HepG2 (cell line): ENCODE results near the gene ASAP2. TPM values are rescaled to one million over a fixed set of nuclear protein-coding genes. Genes with fewer than 3 reads are reported as not detected.
A peak's percentile ranks its signal among the peaks of the same experiment; 100 is the strongest.

Source experiments
- ATAC-seq: fragments of 200-7000 bp; cut with Tn5 transposase; 3 replicates; pipeline ENCODE4 v1.9.1; 2020; ENCODE audit warnings: mild to moderate bottlenecking, moderate library complexity
- BruUV-seq: library from RNA; stranded (reverse); fragments of 400-500 nt; replicated peaks from 2 replicates; lab custom pipeline; 2021; lab: Mats Ljungman, UMichigan
- CTCF ChIA-PET: fragments of 300-600 bp; formaldehyde crosslinking; extraction: SDS; loops from one replicate; lab custom pipeline; 2021; ENCODE audit warnings: low total read pairs, inconsistent platforms, low intra/inter-chr PET ratio; lab: Yijun Ruan, JAX
- POLR2A ChIA-PET: fragments of 350-600 bp; sonication (Branson Sonifier 250); formaldehyde crosslinking; loops from one replicate; lab custom pipeline; 2020; ENCODE audit warnings: antibody characterized with exemption, inconsistent platforms; lab: Yijun Ruan, JAX
- DNase-seq: peaks from one replicate; pipeline ENCODE4 v3.0.0-alpha.2; 2015; ENCODE audit warnings: low spot score
- FAIRE-seq: peaks from 3 replicates; lab custom pipeline; 2011; peaks lifted over from hg19 to GRCh38; lab: Jason Lieb, UNC
- H2AFZ ChIP-seq: one replicate; pipeline ENCODE4 v1.6.1; 2011; ENCODE audit warnings: low read length, inconsistent platforms
- H3K27ac ChIP-seq: fragments of 300-600 bp; 3 replicates; pipeline ENCODE4 v1.8.0; 2011; ENCODE audit warnings: mixed run types, mild to moderate bottlenecking, mixed read lengths, low read length, inconsistent platforms; ENCODE audit not compliant: insufficient read depth; ENCODE audit errors: extremely low read length
- H3K27me3 ChIP-seq, 2 experiments: fragments of 200-600 bp in 1 of 2; 2 replicates in 1 of 2; 3 replicates in 1 of 2; pipeline versions ENCODE4 v1.6.0 to v1.8.0; 2011; ENCODE audit warnings: low read length in 2 of 2, mild to moderate bottlenecking in 2 of 2, moderate library complexity in 2 of 2, inconsistent platforms in 1 of 2; ENCODE audit not compliant: insufficient read depth in 2 of 2, control insufficient read depth in 1 of 2
- H3K36me3 ChIP-seq, 2 experiments: fragments of 200-600 bp in 1 of 2; replicated peaks in 1 of 2; 2 replicates in 1 of 2; 3 replicates in 1 of 2; pipeline versions ENCODE4 v1.5.1 to v1.8.0; 2011; ENCODE audit warnings: low read length in 2 of 2, inconsistent platforms in 1 of 2; ENCODE audit not compliant: insufficient read depth in 2 of 2, control insufficient read depth in 1 of 2
- H3K4me1 ChIP-seq: 2 replicates; pipeline ENCODE4 v1.5.1; 2012; ENCODE audit warnings: low read length, inconsistent platforms; ENCODE audit not compliant: insufficient read depth
- H3K4me2 ChIP-seq: 2 replicates; pipeline ENCODE4 v1.6.0; 2011; ENCODE audit warnings: low read depth, low read length, inconsistent platforms
- H3K4me3 ChIP-seq, 3 experiments: fragments of 200-600 bp in 1 of 3; sonication (generic), shearing (Covaris generic) in 1 of 3; replicated peaks in 1 of 3; 2 replicates each; pipeline ENCODE4 v1.5.1; 2011 to 2016; ENCODE audit warnings: low read length in 3 of 3, inconsistent platforms in 2 of 3, low read depth in 2 of 3, mild to moderate bottlenecking in 2 of 3, control low read depth in 1 of 3, mixed read lengths in 1 of 3; ENCODE audit not compliant: insufficient read depth in 1 of 3
- H3K79me2 ChIP-seq: one replicate; pipeline ENCODE4 v1.6.1; 2011; ENCODE audit warnings: low read length, inconsistent platforms; ENCODE audit not compliant: insufficient read depth
- H3K9ac ChIP-seq: 2 replicates; pipeline ENCODE4 v1.6.0; 2011; ENCODE audit warnings: mild to moderate bottlenecking, low read depth, low read length, inconsistent platforms; ENCODE audit not compliant: insufficient read depth
- H3K9me3 ChIP-seq: 2 replicates; pipeline ENCODE4 v1.5.1; 2012; ENCODE audit warnings: mild to moderate bottlenecking, low read length
- H4K20me1 ChIP-seq: 2 replicates; pipeline ENCODE4 v1.6.0; 2011; ENCODE audit warnings: inconsistent platforms, mild to moderate bottlenecking, low read length, moderate library complexity; ENCODE audit not compliant: insufficient read depth
- CCDC6 ChIP-seq: sonication (generic); formaldehyde crosslinking; IDR thresholded peaks from 2 replicates; pipeline ENCODE4 v1.8.1; 2022; ENCODE audit warnings: mild to moderate bottlenecking, missing genetic modification reagents, moderate library complexity
- HNRNPL ChIP-seq: fragments of 200-400 bp; formaldehyde crosslinking; IDR thresholded peaks from 2 replicates; pipeline ENCODE4 v1.6.1; 2017; ENCODE audit warnings: mild to moderate bottlenecking, low read depth, low read length
- KDM2A ChIP-seq: sonication (generic); formaldehyde crosslinking; IDR thresholded peaks from 2 replicates; pipeline ENCODE4 v1.4.0; 2020; ENCODE audit warnings: low read depth, missing genetic modification reagents, borderline replicate concordance
- MAFK ChIP-seq, 2 experiments: IDR thresholded peaks in 1 of 2; conservative IDR thresholded peaks in 1 of 2; 2 replicates each; pipeline ENCODE4 v1.6.1; 2011; ENCODE audit warnings: improper control_type of control experiment in 2 of 2, low read length in 2 of 2
- MIXL1 ChIP-seq: IDR thresholded peaks from 2 replicates; pipeline ENCODE4 v1.6.1; 2016
- NCOA1 ChIP-seq: sonication (generic); formaldehyde crosslinking; IDR thresholded peaks from 2 replicates; pipeline ENCODE4 v1.9.0; 2021; ENCODE audit warnings: missing genetic modification reagents
- NFKB2 ChIP-seq: sonication (generic); formaldehyde crosslinking; IDR thresholded peaks from 2 replicates; pipeline ENCODE4 v1.4.0; 2020; ENCODE audit warnings: missing genetic modification reagents, borderline replicate concordance
- NR2C2 ChIP-seq: sonication (generic); formaldehyde crosslinking; IDR thresholded peaks from 2 replicates; pipeline ENCODE4 v1.4.0; 2020; ENCODE audit warnings: missing genetic modification reagents, mild to moderate bottlenecking, moderate library complexity, borderline replicate concordance
- PATZ1 ChIP-seq: sonication (generic); formaldehyde crosslinking; IDR thresholded peaks from 2 replicates; pipeline ENCODE4 v1.4.0; 2020; ENCODE audit warnings: missing genetic modification reagents
- SPEN ChIP-seq: sonication (generic); formaldehyde crosslinking; IDR thresholded peaks from 2 replicates; pipeline ENCODE4 v1.5.1; 2020; ENCODE audit warnings: low read depth, mild to moderate bottlenecking, missing genetic modification reagents
- THAP7 ChIP-seq: sonication (generic); formaldehyde crosslinking; IDR thresholded peaks from 2 replicates; pipeline ENCODE4 v1.8.1; 2023; ENCODE audit warnings: mild to moderate bottlenecking, missing genetic modification reagents
- ZBTB37 ChIP-seq: sonication (generic); formaldehyde crosslinking; IDR thresholded peaks from 2 replicates; pipeline ENCODE4 v1.4.0; 2020; ENCODE audit warnings: mild to moderate bottlenecking, missing genetic modification reagents
- ZBTB7A ChIP-seq: sonication (generic); formaldehyde crosslinking; IDR thresholded peaks from 2 replicates; pipeline ENCODE4 v1.8.0; 2022; ENCODE audit warnings: mild to moderate bottlenecking, missing genetic modification reagents
- ZC3H13 ChIP-seq: sonication (generic); formaldehyde crosslinking; IDR thresholded peaks from 2 replicates; pipeline ENCODE4 v1.8.1; 2023; ENCODE audit warnings: mild to moderate bottlenecking, missing genetic modification reagents, moderate library complexity
- ZMAT3 ChIP-seq: sonication (generic); formaldehyde crosslinking; conservative IDR thresholded peaks from 2 replicates; pipeline ENCODE4 v1.7.0; 2021; ENCODE audit warnings: missing genetic modification reagents
- ZMYM4 ChIP-seq: sonication (generic); formaldehyde crosslinking; IDR thresholded peaks from 2 replicates; pipeline ENCODE4 v1.8.1; 2023; ENCODE audit warnings: mild to moderate bottlenecking, missing genetic modification reagents
- ZNF235 ChIP-seq: sonication (generic); formaldehyde crosslinking; IDR thresholded peaks from 2 replicates; pipeline ENCODE4 v1.8.1; 2023; ENCODE audit warnings: mild to moderate bottlenecking, missing genetic modification reagents, borderline replicate concordance
- ZNF264 ChIP-seq: sonication (generic); formaldehyde crosslinking; IDR thresholded peaks from 2 replicates; pipeline ENCODE4 v1.4.0; 2020; ENCODE audit warnings: missing genetic modification reagents
- ZNF432 ChIP-seq: sonication (generic); formaldehyde crosslinking; IDR thresholded peaks from 2 replicates; pipeline ENCODE4 v1.5.0; 2020; ENCODE audit warnings: missing genetic modification reagents, mild to moderate bottlenecking, borderline replicate concordance
- ZNF577 ChIP-seq: sonication (generic); formaldehyde crosslinking; IDR thresholded peaks from 2 replicates; pipeline ENCODE4 v1.4.0; 2020; ENCODE audit warnings: mild to moderate bottlenecking, low read depth, missing genetic modification reagents, borderline replicate concordance
- WGBS: methylation state at CpG from one replicate; pipeline ENCODE4 v1.1.6; 2017; ENCODE audit warnings: low lambda C conversion rate; 5-methylcytosine and 5-hydroxymethylcytosine counted together
- in situ Hi-C: cut with HindIII; loops from 2 replicates; pipeline ENCODE4 v1.10.0; 2017; ENCODE audit warnings: low pct_unique_long_range_greater_than_20kb; ENCODE audit not compliant: extremely low pct_ligation_motif_present
- intact Hi-C: fragments of 100-400 bp; cut with micrococcal nuclease; formaldehyde crosslinking; loops from one replicate; pipeline ENCODE4 v1.10.0; 2022; ENCODE audit not compliant: unreplicated experiment
- polyA plus RNA-seq, 8 experiments: library from polyadenylated mRNA; depleted of rRNA in 3 of 8; stranded (reverse) in 7 of 8; unstranded in 1 of 8; fragments of >200 nt; fragmentation: Illumina TruSeq in 4 of 8; extraction: Trizol in 4 of 8; gene quantifications; 2 replicates each; pipeline versions ENCODE4 v1.2.1 to v1.2.3, GENCODE V29; 2011 to 2016; ENCODE audit warnings: low read depth in 4 of 8, missing spikeins in 1 of 8, mixed read lengths in 1 of 8; ENCODE audit not compliant: insufficient read depth in 1 of 8
- total RNA-seq, 5 experiments: library from RNA; depleted of rRNA; stranded (reverse); fragments of >200 nt; fragmentation: Illumina TruSeq; extraction: Trizol; gene quantifications; 2 replicates each; pipeline ENCODE4 v1.2.3, GENCODE V29; 2016; ENCODE audit warnings: low read depth in 1 of 5

Gene ASAP2
- total and polyA plus RNA-seq, 2 of the 13 experiments (the other 11 are each of a cell fraction or from before 2014, with no cell fraction given), result 7.3 to 22.3 TPM

- peak; percentile 53; the same call in 1 of the 2 replicates for TF ChIP-seq KDM2A (CRISPR knock-in tag)
Observed at GRCh38 chr2:9335322-9335832, 128.8 kb downstream of the ASAP2 start (continued).

- peak overlapping the region; percentile 92 for H3K4me2 ChIP-seq
- 0% methylated on average over 2 of the region's 2 CpGs for WGBS
- in situ Hi-C loops, result loop anchor here (10.0 kb wide), 2 partner anchors 131 to 191 kb away; partner anchors contain the start of gene ASAP2
- H2AFZ ChIP-seq, result no peak overlapping the region
- peak overlapping the region; percentile 94 for H3K27ac ChIP-seq
- FAIRE-seq (peak; percentile 92), DNase-seq (peak; percentile 93), ATAC-seq (peak; percentile 95)
- no peaks in the 10 kb centered on the region for H3K79me2 ChIP-seq
- peaks cover 0 to 3% of the 10 kb centered on the region in 2 experiments; a peak in 3 of 5 replicates for H3K36me3 ChIP-seq
- ChIA-PET POLR2A (interaction anchor here (0.9 to 2.6 kb wide), 18 partner anchors 9 to 656 kb away, joined by 3 to 24 read pairs (median 6); partner anchors contain the start of genes CPSF3, ITGB1BP1 and YWHAQ), CTCF (no interaction called here)
- intact Hi-C loops, result loop anchor here (5.0 kb wide), 1 partner anchor 51 kb away; no protein-coding TSS in a partner anchor
- H3K9me3 ChIP-seq, result no peaks in the 10 kb centered on the region
- no TSS peak for BruUV-seq
- H3K4me3 ChIP-seq, result peak overlapping the region; percentile 45 to 67 (median 49)
- no peaks in the 10 kb centered on the region for H4K20me1 ChIP-seq
- H3K27me3 ChIP-seq, result no peaks in the 10 kb centered on the region
- peak overlapping the region; percentile 78 for H3K9ac ChIP-seq
- H3K4me1 ChIP-seq, result peaks cover 85% of the 10 kb centered on the region
- no peak for TF ChIP-seq ZNF577 (CRISPR knock-in tag)
- TF ChIP-seq SPEN, result no peak
- no peak for TF ChIP-seq NCOA1 (CRISPR knock-in tag)
- TF ChIP-seq ZBTB7A (CRISPR knock-in tag), result no peak
- 0 out of 2 replicates have a peak, but pooled peaks have one; percentile 35 for TF ChIP-seq HNRNPL
- no peak for TF ChIP-seq MAFK (conservative IDR thresholded peaks at IDR 0.05 in 1 of 2, IDR thresholded peaks at IDR 0.05 in 1 of 2; ENCODE audit: low read length in 2 of 2)
- TF ChIP-seq NFKB2 (CRISPR knock-in tag), result no peak
- TF ChIP-seq ZMAT3 (CRISPR knock-in tag), result peak; percentile 35; the same call in 1 of the 2 replicates
- TF ChIP-seq ZC3H13 (CRISPR knock-in tag), result 0 out of 2 replicates have a peak, but pooled peaks have one; percentile 32
- TF ChIP-seq NR2C2, result no peak
- TF ChIP-seq CCDC6 (CRISPR knock-in tag), result no peak
- TF ChIP-seq ZBTB37 (CRISPR knock-in tag), result no peak
- 0 out of 2 replicates have a peak, but pooled peaks have one; percentile 12 for TF ChIP-seq MIXL1 (CRISPR knock-in tag)
- TF ChIP-seq ZNF432 (CRISPR knock-in tag), result no peak
- no peak for TF ChIP-seq ZNF235 (CRISPR knock-in tag)
- TF ChIP-seq THAP7 (CRISPR knock-in tag), result no peak
- no peak for TF ChIP-seq ZMYM4 (CRISPR knock-in tag)
- TF ChIP-seq ZNF264 (CRISPR knock-in tag), result no peak
- TF ChIP-seq PATZ1, result peak; percentile 57; the same call in 1 of the 2 replicates
Observed at GRCh38 chr2:9336241-9336575, 129.6 kb downstream of the ASAP2 start.
